SK-N-SH (cell line): ENCODE measurements around the gene ADGRE3. TPM values are rescaled to one million over a fixed set of nuclear protein-coding genes. Genes with fewer than 3 reads are reported as not detected.

Source experiments
- CTCF ChIA-PET: fragments of 300-600, 350-600 bp; formaldehyde crosslinking; extraction: SDS; loops from one replicate; lab custom pipeline; 2021; lab: Yijun Ruan, JAX
- POLR2A ChIA-PET: fragments of 350-600 bp; sonication (Branson Sonifier 250); formaldehyde crosslinking; extraction: SDS; loops from one replicate; lab custom pipeline; 2020; ENCODE audit warnings: antibody characterized with exemption, inconsistent platforms; lab: Yijun Ruan, JAX
- DNase-seq: peaks from one replicate; pipeline ENCODE4 v3.0.0; 2012
- H2AFZ ChIP-seq: fragments of 200-600 bp; sonication (generic); 2 replicates; pipeline ENCODE4 v1.8.1; 2016; ENCODE audit warnings: antibody characterized with exemption, mild to moderate bottlenecking, low read depth
- H3F3A ChIP-seq: fragments of 200-600 bp; sonication (generic); replicated peaks from 2 replicates; pipeline ENCODE3; 2016; ENCODE audit warnings: antibody characterized with exemption, mild to moderate bottlenecking; ENCODE audit not compliant: insufficient read depth
- H3K27ac ChIP-seq, 2 experiments: fragments of 200-500 bp in 1 of 2; fragments of 200-600 bp in 1 of 2; sonication (Bioruptor generic) in 1 of 2; sonication (generic), shearing (Covaris generic) in 1 of 2; 2 replicates each; pipeline versions ENCODE4 v1.5.1 to v1.6.1; 2014 to 2016; ENCODE audit warnings: low read depth in 2 of 2, inconsistent platforms in 1 of 2, low read length in 1 of 2, mild to moderate bottlenecking in 1 of 2, mixed read lengths in 1 of 2
- H3K27me3 ChIP-seq: fragments of 200-600 bp; sonication (generic), shearing (Covaris generic); 2 replicates; pipeline ENCODE4 v1.6.1; 2016; ENCODE audit warnings: mixed run types; ENCODE audit not compliant: insufficient read depth
- H3K36me3 ChIP-seq, 2 experiments: fragments of 200-500 bp in 1 of 2; fragments of 200-600 bp in 1 of 2; sonication (Bioruptor generic) in 1 of 2; sonication (generic) in 1 of 2; replicated peaks in 1 of 2; 2 replicates each; pipeline versions ENCODE3 to v1.5.1; 2014 to 2016; ENCODE audit warnings: low read length in 1 of 2, mild to moderate bottlenecking in 1 of 2; ENCODE audit not compliant: insufficient read depth in 2 of 2, control insufficient read depth in 1 of 2
- H3K4me1 ChIP-seq, 2 experiments: fragments of 200-500 bp in 1 of 2; fragments of 200-600 bp in 1 of 2; sonication (Bioruptor generic) in 1 of 2; sonication (generic), shearing (Covaris generic) in 1 of 2; 2 replicates each; pipeline versions ENCODE4 v1.5.1 to v1.6.1; 2014 to 2016; ENCODE audit warnings: low read depth in 1 of 2, low read length in 1 of 2, mixed run types in 1 of 2; ENCODE audit not compliant: insufficient read depth in 2 of 2, control insufficient read depth in 1 of 2
- H3K4me2 ChIP-seq: fragments of 200-600 bp; sonication (generic), shearing (Covaris generic); 2 replicates; pipeline ENCODE4 v1.6.1; 2017; ENCODE audit warnings: mixed run types
- H3K4me3 ChIP-seq, 2 experiments: fragments of 200-500 bp in 1 of 2; fragments of 200-600 bp in 1 of 2; sonication (Bioruptor generic) in 1 of 2; sonication (generic), shearing (Covaris generic) in 1 of 2; 2 replicates each; pipeline versions ENCODE4 v1.5.1 to v1.8.1; 2014 to 2016; ENCODE audit warnings: low read depth in 2 of 2, inconsistent platforms in 1 of 2, low read length in 1 of 2, mild to moderate bottlenecking in 1 of 2, mixed read lengths in 1 of 2, moderate library complexity in 1 of 2
- H3K79me2 ChIP-seq: fragments of 200-600 bp; sonication (generic); 2 replicates; pipeline ENCODE4 v1.8.1; 2017; ENCODE audit warnings: mild to moderate bottlenecking; ENCODE audit not compliant: insufficient read depth
- H3K9ac ChIP-seq: fragments of 200-600 bp; sonication (generic); 2 replicates; pipeline ENCODE4 v1.6.1; 2017; ENCODE audit warnings: mixed run types
- H3K9me2 ChIP-seq: fragments of 200-600 bp; sonication (generic); 2 replicates; pipeline ENCODE4 v1.6.1; 2017; ENCODE audit warnings: mixed run types
- H3K9me3 ChIP-seq: fragments of 200-600 bp; sonication (generic); 2 replicates; pipeline ENCODE4 v1.6.1; 2017; ENCODE audit warnings: mixed run types, mild to moderate bottlenecking, moderate library complexity
- H4K20me1 ChIP-seq: fragments of 200-600 bp; sonication (generic); 2 replicates; pipeline ENCODE4 v1.6.1; 2017; ENCODE audit warnings: mild to moderate bottlenecking, mixed run types; ENCODE audit not compliant: insufficient read depth
- CHD2 ChIP-seq: fragments of 150-350 bp; IDR thresholded peaks from 2 replicates; pipeline ENCODE4 v1.6.1; 2018; ENCODE audit warnings: low read length; ENCODE audit not compliant: partially characterized antibody
- ELF1 ChIP-seq: IDR thresholded peaks from 2 replicates; pipeline ENCODE4 v1.4.0; 2012
- EP300 ChIP-seq, 2 experiments: IDR thresholded peaks; 2 replicates each; pipeline versions ENCODE4 v1.4.0 to v1.6.1; 2012; ENCODE audit warnings: borderline replicate concordance in 1 of 2, low read depth in 1 of 2, low read length in 1 of 2
- EZH2phosphoT487 ChIP-seq: fragments of 200-600 bp; sonication (generic); IDR thresholded peaks from 2 replicates; pipeline ENCODE4 v1.6.1; 2017; ENCODE audit warnings: low read depth, mixed run types, mild to moderate bottlenecking, antibody characterized with exemption, moderate library complexity, borderline replicate concordance
- GABPA ChIP-seq: IDR thresholded peaks from 2 replicates; pipeline ENCODE4 v1.4.0; 2012; ENCODE audit warnings: low read depth, mild to moderate bottlenecking
- GATA2 ChIP-seq: sonication (generic); formaldehyde crosslinking; IDR thresholded peaks from 2 replicates; pipeline ENCODE4 v1.5.0; 2020; ENCODE audit warnings: mild to moderate bottlenecking, missing genetic modification reagents
- JUND ChIP-seq: IDR thresholded peaks from 2 replicates; pipeline ENCODE4 v1.4.0; 2012
- MEF2A ChIP-seq: IDR thresholded peaks from 2 replicates; pipeline ENCODE4 v1.4.0; 2012; ENCODE audit warnings: low read depth, borderline replicate concordance
- MXI1 ChIP-seq: IDR thresholded peaks from 2 replicates; pipeline ENCODE4 v1.6.1; 2012; ENCODE audit warnings: mild to moderate bottlenecking, low read depth, low read length, improper control_type of control experiment
- NFIC ChIP-seq: IDR thresholded peaks from 2 replicates; pipeline ENCODE4 v1.4.0; 2012; ENCODE audit warnings: borderline replicate concordance
- RAD21 ChIP-seq: IDR thresholded peaks from 2 replicates; pipeline ENCODE4 v1.6.1; 2012; ENCODE audit warnings: mild to moderate bottlenecking, low read length
- RCOR1 ChIP-seq: fragments of 150-350 bp; IDR thresholded peaks from 2 replicates; pipeline ENCODE4 v1.6.1; 2017; ENCODE audit warnings: antibody characterized with exemption, low read length
- SIN3A ChIP-seq: IDR thresholded peaks from 2 replicates; pipeline ENCODE4 v1.6.1; 2012; ENCODE audit warnings: low read depth, mild to moderate bottlenecking, low read length, moderate library complexity, borderline replicate concordance
- SMC3 ChIP-seq: IDR thresholded peaks from 2 replicates; pipeline ENCODE4 v1.6.1; 2012; ENCODE audit warnings: low read depth, low read length, improper control_type of control experiment
- TCF12 ChIP-seq: IDR thresholded peaks from 2 replicates; pipeline ENCODE4 v1.4.0; 2012
- YY1 ChIP-seq: IDR thresholded peaks from 2 replicates; pipeline ENCODE4 v1.4.0; 2012; ENCODE audit warnings: low read depth, mild to moderate bottlenecking
- WGBS: methylation state at CpG from one replicate; pipeline ENCODE4 v1.1.6; 2017; ENCODE audit warnings: low lambda C conversion rate; 5-methylcytosine and 5-hydroxymethylcytosine counted together
- polyA plus RNA-seq, 3 experiments: library from polyadenylated mRNA; depleted of rRNA; stranded (reverse); fragments of >200 nt; gene quantifications; 2 replicates each; pipeline ENCODE4 v1.2.3, GENCODE V29; 2012
- TF ChIP-seq, protein P1 (sequence below): IDR thresholded peaks from 2 replicates; pipeline ENCODE4 v1.4.0; 2012; ENCODE audit warnings: low read depth, borderline replicate concordance
- TF ChIP-seq, protein P2 (sequence below): IDR thresholded peaks from 2 replicates; pipeline ENCODE4; 2012

The ADGRE3 gene
- polyA plus RNA-seq, 1 of the 3 experiments (the other 2 are of a cell fraction), result not detected

DNA sequence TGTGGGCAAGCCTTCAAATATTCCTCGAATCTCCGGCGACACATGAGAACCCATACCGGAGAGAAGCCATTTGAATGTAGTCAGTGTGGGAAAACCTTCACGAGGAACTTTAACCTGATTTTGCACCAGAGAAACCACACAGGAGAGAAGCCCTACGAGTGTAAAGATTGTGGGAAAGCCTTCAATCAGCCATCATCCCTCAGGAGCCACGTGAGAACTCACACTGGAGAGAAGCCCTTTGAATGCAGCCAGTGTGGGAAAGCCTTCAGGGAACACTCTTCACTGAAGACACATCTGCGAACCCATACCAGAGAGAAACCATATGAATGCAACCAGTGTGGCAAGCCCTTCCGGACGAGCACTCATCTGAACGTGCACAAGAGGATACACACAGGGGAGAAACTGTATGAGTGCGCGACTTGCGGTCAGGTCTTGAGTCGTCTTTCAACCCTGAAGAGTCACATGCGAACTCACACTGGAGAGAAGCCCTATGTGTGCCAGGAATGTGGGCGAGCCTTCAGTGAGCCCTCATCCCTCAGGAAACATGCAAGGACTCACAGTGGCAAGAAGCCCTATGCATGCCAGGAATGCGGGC, 44.0 kb upstream of the ADGRE3 start:
- Histone ChIP-seq H3K4me3 (peak overlapping the region in 1 of 2 experiments; percentile 28; a peak in 1 of 4 replicates), H3K36me3 (peaks cover 46 to 71% of the 10 kb centered on the region in 2 experiments), H4K20me1 (no peaks in the 10 kb centered on the region), H3K4me1 (no peaks in the 10 kb centered on the region), H3K27me3 (no peaks in the 10 kb centered on the region), H3K9ac (no peak overlapping the region), H2AFZ (no peak overlapping the region), H3K4me2 (no peak overlapping the region), H3K27ac (no peak overlapping the region), H3F3A (no peaks in the 10 kb centered on the region), H3K9me3 (peaks cover 39% of the 10 kb centered on the region), H3K79me2 (no peaks in the 10 kb centered on the region), H3K9me2 (no peaks in the 10 kb centered on the region)
- POLR2A ChIA-PET, result no interaction called here
- 92% methylated on average over 15 of the region's 18 CpGs for WGBS
- CTCF ChIA-PET, result no interaction called here
- DNase-seq, result no peak
- TF ChIP-seq GATA2 (CRISPR knock-in tag), result no peak
- no peak for TF ChIP-seq RAD21
- TF ChIP-seq, protein P1, sequence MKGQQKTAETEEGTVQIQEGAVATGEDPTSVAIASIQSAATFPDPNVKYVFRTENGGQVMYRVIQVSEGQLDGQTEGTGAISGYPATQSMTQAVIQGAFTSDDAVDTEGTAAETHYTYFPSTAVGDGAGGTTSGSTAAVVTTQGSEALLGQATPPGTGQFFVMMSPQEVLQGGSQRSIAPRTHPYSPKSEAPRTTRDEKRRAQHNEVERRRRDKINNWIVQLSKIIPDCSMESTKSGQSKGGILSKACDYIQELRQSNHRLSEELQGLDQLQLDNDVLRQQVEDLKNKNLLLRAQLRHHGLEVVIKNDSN, result no peak
- no peak for TF ChIP-seq GABPA
- no peak for TF ChIP-seq SMC3
- no peak for TF ChIP-seq JUND
- no peak for TF ChIP-seq MEF2A

DNA sequence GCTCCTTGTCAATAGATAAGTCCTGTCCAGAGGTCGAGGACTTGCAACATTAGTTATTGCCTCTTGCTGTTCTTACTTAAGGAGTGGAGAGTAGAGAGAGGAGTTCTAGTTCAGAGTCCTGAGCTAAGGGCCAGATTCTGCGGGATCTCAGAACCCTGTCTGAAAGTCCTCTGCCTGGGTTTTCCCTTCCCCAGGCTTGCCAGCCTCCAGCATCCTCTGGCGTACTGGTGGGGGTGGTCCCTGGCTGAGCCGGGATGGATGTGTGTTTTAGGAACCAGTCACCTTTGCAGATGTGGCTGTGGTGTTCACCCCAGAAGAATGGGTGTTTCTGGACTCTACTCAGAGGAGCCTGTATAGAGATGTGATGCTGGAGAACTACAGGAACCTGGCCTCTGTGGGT, 41.2 kb upstream of the ADGRE3 start:
- no peak overlapping the region for H2AFZ ChIP-seq
- no peaks in the 10 kb centered on the region for H3F3A ChIP-seq
- no peaks in the 10 kb centered on the region for H4K20me1 ChIP-seq
- no peaks in the 10 kb centered on the region for H3K27me3 ChIP-seq
- H3K9me3 ChIP-seq, result peaks cover 31% of the 10 kb centered on the region
- H3K27ac ChIP-seq, result no peak overlapping the region
- no peak for TF ChIP-seq EZH2phosphoT487
- no peak for TF ChIP-seq ELF1
- no peak for TF ChIP-seq RCOR1
- TF ChIP-seq GABPA, result no peak
- TF ChIP-seq CHD2, result no peak
- no peak for TF ChIP-seq MXI1
- no peak for TF ChIP-seq SIN3A
- no peak for TF ChIP-seq YY1
- TF ChIP-seq NFIC, result no peak
- TF ChIP-seq, protein P2, sequence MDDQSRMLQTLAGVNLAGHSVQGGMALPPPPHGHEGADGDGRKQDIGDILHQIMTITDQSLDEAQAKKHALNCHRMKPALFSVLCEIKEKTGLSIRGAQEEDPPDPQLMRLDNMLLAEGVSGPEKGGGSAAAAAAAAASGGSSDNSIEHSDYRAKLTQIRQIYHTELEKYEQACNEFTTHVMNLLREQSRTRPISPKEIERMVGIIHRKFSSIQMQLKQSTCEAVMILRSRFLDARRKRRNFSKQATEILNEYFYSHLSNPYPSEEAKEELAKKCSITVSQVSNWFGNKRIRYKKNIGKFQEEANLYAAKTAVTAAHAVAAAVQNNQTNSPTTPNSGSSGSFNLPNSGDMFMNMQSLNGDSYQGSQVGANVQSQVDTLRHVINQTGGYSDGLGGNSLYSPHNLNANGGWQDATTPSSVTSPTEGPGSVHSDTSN, result no peak
- no peak for TF ChIP-seq TCF12
- TF ChIP-seq JUND, result no peak
- no peak for TF ChIP-seq EP300 (IDR thresholded peaks at IDR 0.05; ENCODE audit: borderline replicate concordance in 1 of 2, low read depth in 1 of 2, low read length in 1 of 2)
- TF ChIP-seq, protein P1, result no peak
- CTCF ChIA-PET, result interaction anchor here (0.8 to 1.2 kb wide), 2 partner anchors 30 to 159 kb away, joined by 3 read pairs; no protein-coding TSS in a partner anchor
- WGBS, result 87% methylated on average over 2 of the region's 4 CpGs
- H3K4me2 ChIP-seq, result no peak overlapping the region
- no peaks in the 10 kb centered on the region for H3K4me1 ChIP-seq
- POLR2A ChIA-PET, result no interaction called here
- no peaks in the 10 kb centered on the region for H3K9me2 ChIP-seq
- peaks cover 47 to 53% of the 10 kb centered on the region in 2 experiments for H3K36me3 ChIP-seq
- no peak overlapping the region; a peak in 1 of 4 replicates for H3K4me3 ChIP-seq
- no peak overlapping the region for H3K9ac ChIP-seq
- H3K79me2 ChIP-seq, result no peaks in the 10 kb centered on the region
- no peak for DNase-seq
